Measurements from ENCODE around the gene IFNLR1.

GRCh38 chr1:24224761-24225160, 37.7 kb upstream of the IFNLR1 start:
- TF ChIP-seq CTCF (optimal IDR thresholded peaks at IDR 0.05 in 1 of 3, IDR thresholded peaks at IDR 0.05 in 1 of 3, conservative IDR thresholded peaks at IDR 0.05 in 1 of 3; ENCODE audit: extremely low read depth in 1 of 3, insufficient read depth in 2 of 3, low read length in 3 of 3), result no peak
- TF ChIP-seq EZH2 (IDR thresholded peaks at IDR 0.05; ENCODE audit: low read length), result no peak
